A549 (cell line): ENCODE measurements around the gene ZNF701. TPM values are rescaled to one million over a fixed set of nuclear protein-coding genes. Genes with fewer than 3 reads are reported as not detected.
"Not testable (repeated sequence)": the region's sequence is repeated elsewhere in the genome, so short reads cannot be mapped to it uniquely, and the experiment has no call there.

Experiments used
- ATAC-seq, 2 experiments: fragments of 200-7000 bp in 1 of 2; fragments of >200 bp in 1 of 2; cut with Nextera tagmentation in 1 of 2; cut with Tn5 transposase in 1 of 2; 3 replicates each; pipeline versions ENCODE4 v1.8.0 to v1.9.1; 2018 to 2020; ENCODE audit warnings: mild to moderate bottlenecking in 1 of 2, moderate library complexity in 1 of 2
- CTCF ChIA-PET: fragments of 300-600 bp; sonication (Branson Sonifier 250); formaldehyde crosslinking; extraction: SDS; loops from one replicate; lab custom pipeline; 2021; ENCODE audit warnings: antibody characterized with exemption, inconsistent platforms; lab: Yijun Ruan, JAX
- POLR2A ChIA-PET: fragments of 350-600 bp; formaldehyde crosslinking; extraction: SDS; loops from one replicate; lab custom pipeline; 2021; ENCODE audit warnings: antibody characterized with exemption, inconsistent platforms; lab: Yijun Ruan, JAX
- DNase-seq, 2 experiments: peaks; one replicate each; pipeline versions ENCODE4 v3.0.0 to v3.0.0-alpha.2; 2011 to 2016; ENCODE audit warnings: low read depth in 1 of 2, low spot score in 1 of 2
- FAIRE-seq: peaks from 2 replicates; lab custom pipeline; 2011; peaks lifted over from hg19 to GRCh38; lab: Jason Lieb, UNC
- H3K27ac ChIP-seq, 2 experiments: fragments of >200 bp; sonication (Bioruptor Twin); formaldehyde crosslinking; 3 replicates each; pipeline ENCODE4 v1.5.1; 2016 to 2017
- H3K4me1 ChIP-seq: fragments of >200 bp; sonication (Bioruptor Twin); formaldehyde crosslinking; 3 replicates; pipeline ENCODE4 v1.6.1; 2016
- H3K4me2 ChIP-seq: fragments of >200 bp; sonication (Bioruptor Twin); formaldehyde crosslinking; 3 replicates; pipeline ENCODE4 v1.6.1; 2016
- H3K4me3 ChIP-seq: fragments of >200 bp; sonication (Bioruptor Twin); formaldehyde crosslinking; 3 replicates; pipeline ENCODE4 v1.5.1; 2016
- H3K9me3 ChIP-seq: fragments of >200 bp; sonication (Bioruptor Twin); formaldehyde crosslinking; 3 replicates; pipeline ENCODE4 v1.6.1; 2016
- ATOH8 ChIP-seq: fragments of 250-450 bp; sonication (Bioruptor Pico); IDR thresholded peaks from 2 replicates; pipeline ENCODE4 v1.5.0; 2020; ENCODE audit warnings: low read depth, mild to moderate bottlenecking, moderate library complexity
- CEBPB ChIP-seq, 2 experiments: fragments of >200 bp in 1 of 2; sonication (Bioruptor Twin) in 1 of 2; formaldehyde crosslinking in 1 of 2; IDR thresholded peaks; 2 replicates each; pipeline ENCODE4 v1.6.1; 2012 to 2016
- EHF ChIP-seq: fragments of 250-450 bp; sonication (Bioruptor Pico); IDR thresholded peaks from 2 replicates; pipeline ENCODE4 v1.5.0; 2020; ENCODE audit warnings: mild to moderate bottlenecking
- EHMT2 ChIP-seq: fragments of 200-600 bp; sonication (generic); IDR thresholded peaks from 2 replicates; pipeline ENCODE4 v1.6.1; 2016; ENCODE audit warnings: antibody characterized with exemption, low read depth, mild to moderate bottlenecking, moderate library complexity
- ELK1 ChIP-seq: fragments of 150-350 bp; IDR thresholded peaks from 2 replicates; pipeline ENCODE4 v1.6.1; 2014; ENCODE audit warnings: low read depth, mild to moderate bottlenecking, low read length
- FOSL2 ChIP-seq, 2 experiments: fragments of 450-650 bp in 1 of 2; fragments of >200 bp in 1 of 2; sonication (Bioruptor Twin) in 1 of 2; formaldehyde crosslinking; IDR thresholded peaks; 2 replicates each; pipeline versions ENCODE4 v1.5.0 to v1.6.1; 2016 to 2020; ENCODE audit warnings: mild to moderate bottlenecking in 1 of 2, moderate library complexity in 1 of 2
- GATA3 ChIP-seq: IDR thresholded peaks from 2 replicates; pipeline ENCODE4 v1.6.1; 2012; ENCODE audit warnings: borderline replicate concordance
- HOXB5 ChIP-seq: fragments of 250-450 bp; sonication (Bioruptor Pico); IDR thresholded peaks from 2 replicates; pipeline ENCODE4 v1.5.0; 2020; ENCODE audit warnings: mild to moderate bottlenecking, moderate library complexity
- JUNB ChIP-seq: fragments of >200 bp; sonication (Bioruptor Twin); formaldehyde crosslinking; IDR thresholded peaks from 2 replicates; pipeline ENCODE4 v1.6.1; 2016
- KDM5A ChIP-seq: fragments of 200-600 bp; sonication (generic); IDR thresholded peaks from 2 replicates; pipeline ENCODE4 v1.6.1; 2016; ENCODE audit warnings: antibody characterized with exemption, mild to moderate bottlenecking
- MAX ChIP-seq: IDR thresholded peaks from 2 replicates; pipeline ENCODE4 v1.6.1; 2012
- NFE2L2 ChIP-seq: fragments of 150-350 bp; conservative IDR thresholded peaks from 2 replicates; pipeline ENCODE4 v1.6.1; 2014; ENCODE audit warnings: low read length
- NR3C1 ChIP-seq: fragments of >200 bp; sonication (Bioruptor Twin); formaldehyde crosslinking; IDR thresholded peaks from 3 replicates; pipeline ENCODE4 v1.6.1; 2017
- POLR2AphosphoS2 ChIP-seq: conservative IDR thresholded peaks from 2 replicates; pipeline ENCODE4 v1.6.1; 2012; ENCODE audit warnings: low read length, improper control_type of control experiment, inconsistent platforms
- RARB ChIP-seq: fragments of 250-450 bp; sonication (Bioruptor Pico); IDR thresholded peaks from 2 replicates; pipeline ENCODE4 v1.8.0; 2021; ENCODE audit warnings: mild to moderate bottlenecking, moderate library complexity
- RCOR1 ChIP-seq: fragments of 150-350 bp; IDR thresholded peaks from 2 replicates; pipeline ENCODE4 v1.6.1; 2014; ENCODE audit warnings: antibody characterized with exemption, low read length, low read depth
- RNF2 ChIP-seq: fragments of 200-600 bp; sonication (generic); IDR thresholded peaks from 2 replicates; pipeline ENCODE4 v1.6.1; 2016; ENCODE audit warnings: low read depth, mild to moderate bottlenecking, antibody characterized with exemption, moderate library complexity, borderline replicate concordance
- SMC3 ChIP-seq: fragments of >200 bp; sonication (Bioruptor Twin); formaldehyde crosslinking; IDR thresholded peaks from 3 replicates; pipeline ENCODE4 v1.6.1; 2018; ENCODE audit warnings: inconsistent platforms
- SREBF2 ChIP-seq: fragments of 450-650 bp; IDR thresholded peaks from 2 replicates; pipeline ENCODE4 v1.6.1; 2014; ENCODE audit warnings: mild to moderate bottlenecking, moderate library complexity
- TFCP2L1 ChIP-seq: fragments of 250-450 bp; sonication (Bioruptor Pico); IDR thresholded peaks from 2 replicates; pipeline ENCODE4 v1.5.0; 2021; ENCODE audit warnings: mild to moderate bottlenecking
- ZNF302 ChIP-seq: fragments of 250-450 bp; sonication (Bioruptor Pico); IDR thresholded peaks from 2 replicates; pipeline ENCODE4 v1.9.0; 2021; ENCODE audit warnings: inconsistent platforms, mild to moderate bottlenecking, moderate library complexity
- ZSCAN20 ChIP-seq: fragments of 250-450 bp; sonication (Bioruptor Pico); IDR thresholded peaks from 2 replicates; pipeline ENCODE4 v1.8.0; 2022; ENCODE audit warnings: mild to moderate bottlenecking, moderate library complexity
- WGBS: methylation state at CpG from one replicate; pipeline ENCODE4 v1.1.6; 2017; ENCODE audit errors: missing lambda C conversion rate; 5-methylcytosine and 5-hydroxymethylcytosine counted together
- polyA plus RNA-seq, 4 experiments: library from polyadenylated mRNA; depleted of rRNA in 3 of 4; stranded (reverse); fragments of >200 nt; fragmentation: RNase III in 1 of 4; extraction: RNeasy Plus Mini Kit Qiagen cat#74134 plus additional on column Dnase treatment in 1 of 4; gene quantifications; 2 replicates in 3 of 4; 3 replicates in 1 of 4; pipeline ENCODE4 v1.2.3, GENCODE V29; 2011 to 2017
- TF ChIP-seq, protein P1 (sequence below): fragments of >200 bp; sonication (Bioruptor Twin); formaldehyde crosslinking; IDR thresholded peaks from 2 replicates; pipeline ENCODE4 v1.6.1; 2016

ZNF701 gene
- polyA plus RNA-seq, 2 of the 4 experiments (the other 2 are of a cell fraction) = 0.21 to 0.32 TPM

GRCh38 chr19:52542984-52543664 lies 27.0 kb upstream of the ZNF701 start:
- H3K4me1 ChIP-seq = no peaks in the 10 kb centered on the region
- DNase-seq = no peak
- FAIRE-seq = no peak
- 16% methylated on average over 5 of the region's 8 CpGs for WGBS
- H3K4me2 ChIP-seq = no peak overlapping the region
- TF ChIP-seq SREBF2 (no peak), NR3C1 (no peak), NFE2L2 (no peak)
- TF ChIP-seq, all 56 proteins: peak for 0
- H3K27ac ChIP-seq = no peak overlapping the region
- CTCF ChIA-PET = interaction anchor here (0.7 to 1.3 kb wide), 2 partner anchors 9 to 97 kb away, joined by 3 read pairs; no protein-coding TSS in a partner anchor
- no peak overlapping the region for H3K4me3 ChIP-seq
- POLR2A ChIA-PET = no interaction called here
- no peak for ATAC-seq
- H3K9me3 ChIP-seq = peaks cover 53% of the 10 kb centered on the region

- Histone ChIP-seq H3K4me3 (no peak overlapping the region), H3K4me2 (no peak overlapping the region), H3K27ac (no peak overlapping the region), H3K9me3 (peaks cover 71% of the 10 kb centered on the region), H3K4me1 (no peaks in the 10 kb centered on the region)
- no peak for FAIRE-seq
- no peak for ATAC-seq
- POLR2A ChIA-PET = no interaction called here
- no peak for DNase-seq
- TF ChIP-seq SMC3 (no peak), RARB (no peak), EHF (CRISPR knock-in tag) (no peak), HOXB5 (CRISPR knock-in tag) (no peak), RNF2 (no peak), EHMT2 (no peak), ATOH8 (CRISPR knock-in tag) (no peak), FOSL2 (IDR thresholded peaks at IDR 0.05) (no peak), FOSL2 (CRISPR knock-in tag; IDR thresholded peaks at IDR 0.05) (no peak), JUNB (no peak), ZSCAN20 (CRISPR knock-in tag) (no peak)
- 53% methylated on average over 15 of the region's 15 CpGs for WGBS
- CTCF ChIA-PET = no interaction called here
Observed at GRCh38 chr19:52554216-52554971, 15.7 kb upstream of the ZNF701 start.

GRCh38 chr19:52557231-52557995 lies 12.7 kb upstream of the ZNF701 start:
- Histone ChIP-seq H3K4me3 (no peak overlapping the region), H3K27ac (no peak overlapping the region), H3K4me2 (no peak overlapping the region), H3K4me1 (no peaks in the 10 kb centered on the region), H3K9me3 (peaks cover 59% of the 10 kb centered on the region; the same call in 2 of the 3 replicates)
- WGBS = 48% methylated on average over 16 of the region's 16 CpGs
- FAIRE-seq (no peak), DNase-seq (no peak), ATAC-seq (no peak)
- TF ChIP-seq, protein P1, sequence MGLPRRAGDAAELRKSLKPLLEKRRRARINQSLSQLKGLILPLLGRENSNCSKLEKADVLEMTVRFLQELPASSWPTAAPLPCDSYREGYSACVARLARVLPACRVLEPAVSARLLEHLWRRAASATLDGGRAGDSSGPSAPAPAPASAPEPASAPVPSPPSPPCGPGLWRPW = no peak
- no peak for TF ChIP-seq KDM5A
- TF ChIP-seq POLR2AphosphoS2 = no peak
- TF ChIP-seq SMC3 = no peak
- TF ChIP-seq MAX = no peak
- no peak for TF ChIP-seq GATA3
- no peak for TF ChIP-seq EHMT2
- no peak for TF ChIP-seq RCOR1
- no peak for TF ChIP-seq ZNF302 (CRISPR knock-in tag)
- no peak for TF ChIP-seq TFCP2L1
- TF ChIP-seq ZSCAN20 (CRISPR knock-in tag) = no peak
- no peak for TF ChIP-seq CEBPB (IDR thresholded peaks at IDR 0.05)
- no peak for TF ChIP-seq ELK1
- ChIA-PET CTCF (interaction anchor here (0.6 kb wide), 1 partner anchor 8 kb away, joined by 3 read pairs; no protein-coding TSS in a partner anchor), POLR2A (no interaction called here)

- ATAC-seq, POLR2A ChIA-PET, FAIRE-seq, DNase-seq, H3K27ac ChIP-seq, H3K4me1 ChIP-seq, H3K4me2 ChIP-seq, H3K4me3 ChIP-seq, CTCF ChIA-PET: not testable (repeated sequence)
- 44% methylated on average over 5 of the region's 5 CpGs for WGBS
- peaks cover 65% of the 10 kb centered on the region for H3K9me3 ChIP-seq
Observed at GRCh38 chr19:52558732-52559445, 11.2 kb upstream of the ZNF701 start.
